H9 (cell line): ENCODE measurements around the gene GPR155. TPM values are rescaled to one million over a fixed set of nuclear protein-coding genes. Genes with fewer than 3 reads are reported as not detected.

Experiments used
- DNase-seq: peaks from one replicate; pipeline ENCODE4 v3.0.0-alpha.2; 2017
- H2AFZ ChIP-seq: one replicate; pipeline ENCODE4 v1.6.1; 2013; ENCODE audit warnings: mild to moderate bottlenecking, low read length, control low read depth, moderate library complexity
- H2AK5ac ChIP-seq: 2 replicates; pipeline ENCODE4 v1.6.1; 2013; ENCODE audit warnings: low read length, control low read depth, mixed read lengths; ENCODE audit not compliant: insufficient read length
- H2BK120ac ChIP-seq: one replicate; pipeline ENCODE4 v1.6.1; 2013; ENCODE audit warnings: low read depth, mild to moderate bottlenecking, low read length, control low read depth, inconsistent platforms; ENCODE audit not compliant: poor library complexity, severe bottlenecking
- H2BK12ac ChIP-seq: 2 replicates; pipeline ENCODE4 v1.6.1; 2013; ENCODE audit warnings: low read length, control low read depth, mixed read lengths, low read depth; ENCODE audit not compliant: insufficient read length
- H2BK15ac ChIP-seq: 2 replicates; pipeline ENCODE4 v1.6.1; 2013; ENCODE audit warnings: low read depth, low read length, control low read depth
- H2BK20ac ChIP-seq: one replicate; pipeline ENCODE4 v1.6.1; 2013; ENCODE audit warnings: low read depth, mild to moderate bottlenecking, low read length, control low read depth, inconsistent platforms; ENCODE audit not compliant: poor library complexity, severe bottlenecking
- H2BK5ac ChIP-seq: 2 replicates; pipeline ENCODE4 v1.6.1; 2013; ENCODE audit warnings: low read length, control low read depth, mixed read lengths; ENCODE audit not compliant: insufficient read length
- H3K14ac ChIP-seq: 2 replicates; pipeline ENCODE4 v1.6.1; 2013; ENCODE audit warnings: low read length, control low read depth; ENCODE audit not compliant: insufficient read depth
- H3K18ac ChIP-seq: 2 replicates; pipeline ENCODE4 v1.6.1; 2013; ENCODE audit warnings: low read depth, mild to moderate bottlenecking, mixed read lengths, low read length, control low read depth; ENCODE audit not compliant: insufficient read length
- H3K23ac ChIP-seq: 2 replicates; pipeline ENCODE4 v1.6.1; 2013; ENCODE audit warnings: low read length, control low read depth, mixed read lengths, low read depth; ENCODE audit not compliant: insufficient read length
- H3K23me2 ChIP-seq: 2 replicates; pipeline ENCODE4 v1.6.1; 2013; ENCODE audit warnings: low read depth, mild to moderate bottlenecking, mixed read lengths, low read length, control low read depth; ENCODE audit not compliant: insufficient read length, poor library complexity, severe bottlenecking
- H3K27ac ChIP-seq: 2 replicates; pipeline ENCODE4 v1.5.1; 2013; ENCODE audit warnings: low read length, control low read depth, mixed read lengths, low read depth; ENCODE audit not compliant: insufficient read length
- H3K27me3 ChIP-seq: 2 replicates; pipeline ENCODE4 v1.6.1; 2013; ENCODE audit warnings: low read length, control low read depth, inconsistent platforms; ENCODE audit not compliant: insufficient read depth
- H3K4ac ChIP-seq: 2 replicates; pipeline ENCODE4 v1.6.1; 2013; ENCODE audit warnings: low read depth, mild to moderate bottlenecking, control low read depth, inconsistent platforms, low read length, moderate library complexity
- H3K4me1 ChIP-seq: 2 replicates; pipeline ENCODE4 v1.6.1; 2013; ENCODE audit warnings: low read length, control low read depth, inconsistent platforms; ENCODE audit not compliant: insufficient read depth
- H3K4me2 ChIP-seq: 2 replicates; pipeline ENCODE4 v1.6.1; 2013; ENCODE audit warnings: low read length, control low read depth, mixed read lengths; ENCODE audit not compliant: insufficient read length, insufficient read depth
- H3K56ac ChIP-seq: 2 replicates; pipeline ENCODE4 v1.6.1; 2013; ENCODE audit warnings: low read depth, mild to moderate bottlenecking, mixed read lengths, low read length, control low read depth; ENCODE audit not compliant: insufficient read length
- H3K79me1 ChIP-seq: 2 replicates; pipeline ENCODE4 v1.6.1; 2013; ENCODE audit warnings: low read depth, mild to moderate bottlenecking, moderate library complexity, low read length, control low read depth, inconsistent platforms; ENCODE audit not compliant: insufficient read depth, poor library complexity, severe bottlenecking
- H3K79me2 ChIP-seq: 2 replicates; pipeline ENCODE4 v1.6.1; 2013; ENCODE audit warnings: low read length, control low read depth, inconsistent platforms; ENCODE audit not compliant: insufficient read depth
- H3K9ac ChIP-seq: 2 replicates; pipeline ENCODE4 v1.6.1; 2013; ENCODE audit warnings: low read length, control low read depth, mixed read lengths; ENCODE audit not compliant: insufficient read length; ENCODE audit errors: extremely low read depth
- H3K9me3 ChIP-seq: one replicate; pipeline ENCODE4 v1.6.1; 2013; ENCODE audit warnings: low read depth, low read length, inconsistent platforms; ENCODE audit not compliant: control insufficient read depth
- H3T11ph ChIP-seq: one replicate; pipeline ENCODE4 v1.6.1; 2013; ENCODE audit warnings: mild to moderate bottlenecking, low read length, control low read depth, inconsistent platforms
- H4K20me1 ChIP-seq: one replicate; pipeline ENCODE4 v1.6.1; 2013; ENCODE audit not compliant: control insufficient read depth, insufficient read length, insufficient read depth
- H4K5ac ChIP-seq: 2 replicates; pipeline ENCODE4 v1.6.1; 2013; ENCODE audit warnings: low read depth, mild to moderate bottlenecking, mixed read lengths, low read length, control low read depth; ENCODE audit not compliant: insufficient read length
- H4K8ac ChIP-seq: replicated peaks from 2 replicates; pipeline ENCODE4 v1.6.1; 2013; ENCODE audit warnings: low read length, control low read depth, mixed read lengths, low read depth; ENCODE audit not compliant: insufficient read length
- H4K91ac ChIP-seq: 2 replicates; pipeline ENCODE4 v1.6.1; 2013; ENCODE audit warnings: low read depth, mild to moderate bottlenecking, moderate library complexity, mixed read lengths, low read length, control low read depth; ENCODE audit not compliant: insufficient read length
- H3K27ac Mint-ChIP-seq, 3 experiments: 2 replicates in 2 of 3; 3 replicates in 1 of 3; pipeline ENCODE4 v1.8.0; 2020 to 2021; ENCODE audit warnings: mixed read lengths in 3 of 3, mild to moderate bottlenecking in 1 of 3, moderate library complexity in 1 of 3
- H3K27me3 Mint-ChIP-seq: 2 replicates; pipeline ENCODE4 v1.8.0; 2021; ENCODE audit warnings: low read depth, mild to moderate bottlenecking, moderate library complexity, mixed read lengths
- H3K36me3 Mint-ChIP-seq, 3 experiments: 2 replicates in 2 of 3; 3 replicates in 1 of 3; pipeline ENCODE4 v1.8.0; 2020 to 2021; ENCODE audit warnings: low read depth in 3 of 3, mixed read lengths in 3 of 3; ENCODE audit not compliant: insufficient read depth in 1 of 3
- H3K4me1 Mint-ChIP-seq, 2 experiments: 2 replicates each; pipeline ENCODE4 v1.8.0; 2020; ENCODE audit warnings: mixed read lengths in 2 of 2
- H3K4me3 Mint-ChIP-seq, 2 experiments: 2 replicates in 1 of 2; 3 replicates in 1 of 2; pipeline ENCODE4 v1.8.0; 2020 to 2021; ENCODE audit warnings: mild to moderate bottlenecking in 2 of 2, mixed read lengths in 2 of 2, moderate library complexity in 1 of 2
- H3K9me3 Mint-ChIP-seq, 2 experiments: 2 replicates in 1 of 2; 3 replicates in 1 of 2; pipeline ENCODE4 v1.8.0; 2020; ENCODE audit warnings: mild to moderate bottlenecking in 2 of 2, mixed read lengths in 2 of 2, moderate library complexity in 1 of 2
- WGBS: extraction: QIAGEN DNeasy Blood & Tissue Kit; methylation state at CpG from one replicate; pipeline ENCODE4 v1.1.7; 2013; ENCODE audit warnings: missing lambda C conversion rate, low lambda C conversion rate, mixed read lengths; ENCODE audit not compliant: insufficient read length; ENCODE audit errors: extremely low coverage; 5-methylcytosine and 5-hydroxymethylcytosine counted together
- total RNA-seq: library from RNA; stranded (reverse); gene quantifications from 2 replicates; pipeline ENCODE4 v1.2.1, GENCODE V29; 2021
- TF ChIP-seq, protein P1 (sequence below): fragments of 200-600 bp; sonication (generic); conservative IDR thresholded peaks from 3 replicates; pipeline ENCODE4 v1.8.0; 2021; ENCODE audit warnings: antibody characterized with exemption, mild to moderate bottlenecking

GPR155 gene
- total RNA-seq, 1 experiment from 2014 or later = 0.35 TPM

DNA sequence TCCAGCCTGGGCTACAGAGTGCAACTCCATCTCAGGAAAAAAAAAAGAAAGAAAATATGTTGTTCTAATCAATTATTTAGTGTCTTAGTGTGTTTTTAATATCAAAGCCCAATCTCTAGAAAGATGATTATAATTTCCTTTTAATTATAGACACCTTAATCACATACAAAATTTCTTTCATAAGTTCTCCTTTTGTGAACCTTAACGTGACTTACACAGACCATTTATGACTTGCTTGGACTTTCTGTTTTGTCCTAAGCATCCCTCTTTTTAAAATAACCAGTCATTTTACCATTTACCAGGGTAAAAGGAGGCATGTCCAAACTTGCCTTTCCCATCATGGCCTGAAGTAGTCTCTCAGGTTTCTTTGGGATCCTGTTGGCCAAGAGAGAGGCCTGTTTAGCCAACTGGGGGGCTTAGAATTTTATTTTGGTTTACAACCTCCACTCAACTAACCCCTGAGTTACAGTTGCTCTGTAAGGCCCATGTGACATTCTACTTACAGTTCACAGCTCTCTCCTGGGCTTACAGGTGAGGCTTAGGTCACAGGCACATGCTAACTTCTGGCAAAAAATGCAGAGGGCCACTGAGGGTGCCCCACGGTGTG is 23.9 kb upstream of the GPR155 start:
- Histone ChIP-seq H3K79me1 (no peaks in the 10 kb centered on the region), H2AK5ac (no peak overlapping the region), H3T11ph (no peak overlapping the region), H4K20me1 (no peaks in the 10 kb centered on the region), H4K5ac (no peak overlapping the region), H3K56ac (no peak overlapping the region), H4K91ac (no peak overlapping the region), H2BK120ac (no peak overlapping the region), H3K27ac (no peak overlapping the region), H3K4me2 (no peak overlapping the region), H2BK15ac (no peak overlapping the region), H2BK20ac (no peak overlapping the region), H3K4ac (no peak overlapping the region), H3K14ac (no peak overlapping the region), H3K9me3 (peaks cover 29% of the 10 kb centered on the region), H3K4me1 (no peaks in the 10 kb centered on the region), H3K23me2 (no peaks in the 10 kb centered on the region), H3K79me2 (no peaks in the 10 kb centered on the region), H4K8ac (no peak overlapping the region), H3K27me3 (no peaks in the 10 kb centered on the region), H2BK12ac (no peak overlapping the region), H2AFZ (no peak overlapping the region), H3K9ac (no peak overlapping the region), H3K23ac (no peak overlapping the region), H3K18ac (no peak overlapping the region), H2BK5ac (no peak overlapping the region)
- Mint-ChIP-seq H3K27me3 (peaks cover 4% of the 10 kb centered on the region), H3K4me3 (no peak overlapping the region), H3K4me1 (no peaks in the 10 kb centered on the region), H3K27ac (no peak overlapping the region), H3K9me3 (peaks cover 68 to 76% of the 10 kb centered on the region in 2 experiments), H3K36me3 (peaks cover 28 to 38% (median 37%) of the 10 kb centered on the region in 3 experiments)
- TF ChIP-seq, protein P1, sequence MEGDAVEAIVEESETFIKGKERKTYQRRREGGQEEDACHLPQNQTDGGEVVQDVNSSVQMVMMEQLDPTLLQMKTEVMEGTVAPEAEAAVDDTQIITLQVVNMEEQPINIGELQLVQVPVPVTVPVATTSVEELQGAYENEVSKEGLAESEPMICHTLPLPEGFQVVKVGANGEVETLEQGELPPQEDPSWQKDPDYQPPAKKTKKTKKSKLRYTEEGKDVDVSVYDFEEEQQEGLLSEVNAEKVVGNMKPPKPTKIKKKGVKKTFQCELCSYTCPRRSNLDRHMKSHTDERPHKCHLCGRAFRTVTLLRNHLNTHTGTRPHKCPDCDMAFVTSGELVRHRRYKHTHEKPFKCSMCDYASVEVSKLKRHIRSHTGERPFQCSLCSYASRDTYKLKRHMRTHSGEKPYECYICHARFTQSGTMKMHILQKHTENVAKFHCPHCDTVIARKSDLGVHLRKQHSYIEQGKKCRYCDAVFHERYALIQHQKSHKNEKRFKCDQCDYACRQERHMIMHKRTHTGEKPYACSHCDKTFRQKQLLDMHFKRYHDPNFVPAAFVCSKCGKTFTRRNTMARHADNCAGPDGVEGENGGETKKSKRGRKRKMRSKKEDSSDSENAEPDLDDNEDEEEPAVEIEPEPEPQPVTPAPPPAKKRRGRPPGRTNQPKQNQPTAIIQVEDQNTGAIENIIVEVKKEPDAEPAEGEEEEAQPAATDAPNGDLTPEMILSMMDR = no peak
- DNase-seq = no peak
- no CpG with 5 or more reads among the region's 2 CpGs for WGBS
